GM12801 (cell line): ENCODE data around the gene SLC39A8.

Source experiments
- CTCF ChIP-seq: IDR thresholded peaks from one replicate; pipeline ENCODE4 v1.5.1; 2011; ENCODE audit warnings: control low read depth; ENCODE audit not compliant: insufficient read length; ENCODE audit errors: extremely low read depth

Gene SLC39A8

DNA sequence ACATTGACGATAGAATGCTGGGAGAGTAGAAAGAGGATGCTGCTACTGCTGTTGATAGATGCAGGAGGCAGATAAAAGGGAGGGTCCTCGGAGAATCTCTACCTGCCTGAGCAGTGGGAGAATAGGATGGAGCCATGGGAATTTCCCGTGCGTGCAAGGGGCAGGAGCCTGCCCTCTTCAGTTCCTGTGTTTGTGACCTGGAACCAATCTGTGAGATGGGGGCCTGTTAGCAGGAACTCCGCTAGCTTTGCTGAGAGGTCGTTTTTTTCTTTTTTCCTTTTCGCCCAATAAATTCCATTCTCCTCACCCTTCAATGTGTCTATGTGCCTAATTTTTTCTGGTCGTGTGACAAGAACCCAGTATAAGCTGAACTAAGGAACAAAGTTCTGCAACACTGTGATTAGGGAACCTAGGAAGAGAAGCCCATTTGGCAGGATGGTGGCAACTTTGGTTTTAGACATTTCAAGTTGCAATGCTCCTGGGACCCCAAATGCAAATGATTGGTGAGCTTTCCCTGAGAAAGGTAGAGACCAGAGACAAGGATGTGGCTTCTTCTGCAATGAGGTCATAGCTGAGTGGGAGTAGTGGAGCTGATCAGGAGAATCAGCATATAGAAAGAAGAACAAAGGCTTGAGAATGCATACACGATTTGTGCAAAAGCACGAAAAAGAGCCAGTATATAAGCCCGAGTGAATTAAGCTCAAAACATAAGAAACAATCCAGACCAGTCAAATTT is 23.9 kb downstream of the SLC39A8 start:
- no peak for TF ChIP-seq CTCF

DNA sequence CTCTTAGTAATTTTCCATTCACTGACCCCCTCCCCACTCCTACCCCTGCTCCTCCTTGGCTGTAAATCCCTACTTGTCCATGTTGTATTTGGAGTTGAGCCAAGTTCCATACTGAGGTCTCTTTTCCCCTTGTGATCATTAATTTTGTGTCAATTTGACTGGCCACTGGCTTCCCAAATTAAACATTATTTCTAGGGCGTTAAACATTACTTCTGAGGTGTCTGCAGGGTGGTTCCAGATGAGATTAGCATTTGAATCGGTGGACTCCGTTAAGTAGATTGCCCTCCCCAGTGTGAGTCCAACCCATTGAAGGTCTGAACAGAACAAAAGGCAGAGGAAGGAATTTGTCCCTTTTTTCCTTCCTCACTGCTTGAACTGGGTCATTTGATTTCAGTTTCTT is 25.7 kb downstream of the SLC39A8 start:
- no peak for TF ChIP-seq CTCF

DNA sequence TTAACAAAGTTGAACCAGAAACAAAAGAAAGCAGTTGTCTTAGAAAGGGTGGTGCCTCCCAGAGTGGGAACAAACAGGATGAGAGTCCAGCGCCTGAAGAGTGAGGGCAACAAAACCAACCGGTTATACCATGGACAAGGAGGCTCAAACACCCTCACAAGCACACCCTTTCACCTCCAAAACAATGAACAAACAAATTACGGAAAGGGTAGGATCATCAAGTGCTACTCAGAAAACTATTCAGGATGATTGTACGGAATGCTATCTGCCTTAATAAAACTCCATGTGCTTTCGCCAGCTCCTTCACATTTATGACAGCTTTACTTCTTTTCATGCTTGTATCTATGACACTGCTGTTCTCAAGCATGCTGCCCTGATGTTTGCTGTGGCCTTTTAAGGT is 26.8 kb downstream of the SLC39A8 start:
- no peak for TF ChIP-seq CTCF

- no peak for TF ChIP-seq CTCF
Observed at GRCh38 chr4:102318105-102318504, 27.2 kb downstream of the SLC39A8 start.

- no peak for TF ChIP-seq CTCF
Observed at GRCh38 chr4:102317459-102317858, 27.8 kb downstream of the SLC39A8 start.

DNA sequence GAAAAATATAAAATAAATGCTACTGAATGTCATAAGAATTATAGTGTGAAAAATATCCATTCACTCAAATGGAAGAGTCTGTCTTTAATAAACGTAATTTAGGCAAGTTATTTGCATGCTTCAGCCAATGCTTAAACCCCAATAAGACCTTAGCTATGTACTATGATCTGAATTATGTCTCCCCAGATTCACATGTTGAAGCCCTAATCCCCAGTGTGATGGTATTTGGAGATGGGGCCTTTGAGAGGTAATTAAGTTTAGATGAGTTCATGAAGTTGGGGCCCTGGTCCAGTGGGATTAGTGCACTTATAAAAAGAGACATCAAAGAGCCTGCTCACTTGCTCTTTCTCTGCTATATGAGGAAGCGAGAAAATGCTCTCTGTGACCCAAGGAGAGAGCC is 28.7 kb downstream of the SLC39A8 start:
- no peak for TF ChIP-seq CTCF

GRCh38 chr4:102315532-102315931 is 29.8 kb downstream of the SLC39A8 start:
- no peak for TF ChIP-seq CTCF
